Caco-2 (cell line): ENCODE measurements around the gene MAN1A1. TPM values are rescaled to one million over a fixed set of nuclear protein-coding genes. Genes with fewer than 3 reads are reported as not detected.

Experiments
- BruUV-seq: library from RNA; stranded (reverse); fragments of 400-500 nt; replicated peaks from 2 replicates; lab custom pipeline; 2021; lab: Mats Ljungman, UMichigan
- CTCF ChIA-PET: fragments of 300-600 bp; sonication (Branson Sonifier 250); formaldehyde crosslinking; loops from one replicate; lab custom pipeline; 2022; ENCODE audit warnings: antibody characterized with exemption; lab: Charles Lee
- POLR2A ChIA-PET: fragments of 300-600 bp; sonication (Branson Sonifier 250); formaldehyde crosslinking; loops from one replicate; lab custom pipeline; 2022; ENCODE audit warnings: antibody characterized with exemption; lab: Charles Lee
- DNase-seq, 2 experiments: peaks; one replicate each; pipeline versions ENCODE4 v3.0.0 to v3.0.0-alpha.2; 2020 to 2022
- H3K27me3 ChIP-seq: replicated peaks from 2 replicates; pipeline ENCODE4 v1.6.0; 2011; ENCODE audit warnings: low read length; ENCODE audit not compliant: control insufficient read depth, insufficient read depth
- H3K36me3 ChIP-seq: 2 replicates; pipeline ENCODE4 v1.5.1; 2011; ENCODE audit warnings: low read length; ENCODE audit not compliant: control insufficient read depth, insufficient read depth
- H3K4me1 ChIP-seq: fragments of 250-450 bp; sonication (Bioruptor Pico); 2 replicates; pipeline ENCODE4 v1.5.1; 2020; ENCODE audit warnings: mild to moderate bottlenecking
- H3K4me3 ChIP-seq: 2 replicates; pipeline ENCODE4 v1.5.1; 2011; ENCODE audit warnings: low read depth, mild to moderate bottlenecking, control low read depth, low read length
- H3K9me3 ChIP-seq: fragments of 250-450 bp; sonication (Bioruptor Pico); 2 replicates; pipeline ENCODE4 v1.5.1; 2020; ENCODE audit warnings: mild to moderate bottlenecking, moderate library complexity
- H3K27ac Mint-ChIP-seq: one replicate; pipeline ENCODE4 v1.8.0; 2022; ENCODE audit warnings: mixed read lengths; ENCODE audit not compliant: unreplicated experiment
- H3K27me3 Mint-ChIP-seq: one replicate; pipeline ENCODE4 v1.8.0; 2022; ENCODE audit warnings: mixed read lengths; ENCODE audit not compliant: insufficient read depth, unreplicated experiment
- H3K36me3 Mint-ChIP-seq: one replicate; pipeline ENCODE4 v1.8.0; 2022; ENCODE audit warnings: mild to moderate bottlenecking, mixed read lengths; ENCODE audit not compliant: insufficient read depth, unreplicated experiment
- H3K4me1 Mint-ChIP-seq: one replicate; pipeline ENCODE4 v1.8.0; 2022; ENCODE audit warnings: low read depth, mixed read lengths; ENCODE audit not compliant: unreplicated experiment
- H3K4me3 Mint-ChIP-seq: one replicate; pipeline ENCODE4 v1.8.0; 2022; ENCODE audit warnings: mild to moderate bottlenecking, moderate library complexity, mixed read lengths; ENCODE audit not compliant: unreplicated experiment
- H3K9me3 Mint-ChIP-seq: one replicate; pipeline ENCODE4 v1.8.0; 2022; ENCODE audit warnings: mixed read lengths; ENCODE audit not compliant: unreplicated experiment
- CTCF ChIP-seq, 2 experiments: fragments of 200-600 bp in 1 of 2; IDR thresholded peaks; 1 replicate in 1 of 2; 2 replicates in 1 of 2; pipeline versions ENCODE4 v1.5.1 to v1.8.0; 2011 to 2022; ENCODE audit warnings: antibody characterized with exemption in 1 of 2, control low read depth in 1 of 2, inconsistent platforms in 1 of 2, low read depth in 1 of 2, low read length in 1 of 2, mild to moderate bottlenecking in 1 of 2, moderate library complexity in 1 of 2; ENCODE audit not compliant: insufficient read depth in 1 of 2, severe bottlenecking in 1 of 2, unreplicated experiment in 1 of 2
- intact Hi-C: fragments of 100-400 bp; cut with micrococcal nuclease; formaldehyde crosslinking; loops from one replicate; pipeline ENCODE4 v1.10.0; 2022; ENCODE audit not compliant: unreplicated experiment
- total RNA-seq: library from RNA; stranded (reverse); gene quantifications from 2 replicates; pipeline ENCODE4 v1.2.3, GENCODE V29; 2022

The MAN1A1 gene
- total RNA-seq, 1 experiment from 2014 or later: 28.7 TPM

GRCh38 chr6:119350202-119350951 lies 816 bp upstream of the MAN1A1 start:
- DNase-seq: no peak
- peaks cover 6% of the 10 kb centered on the region for H3K4me1 Mint-ChIP-seq
- POLR2A ChIA-PET: interaction anchor here (0.5 kb wide), 1 partner anchor 202 kb away, joined by 5 read pairs; no protein-coding TSS in a partner anchor

DNA sequence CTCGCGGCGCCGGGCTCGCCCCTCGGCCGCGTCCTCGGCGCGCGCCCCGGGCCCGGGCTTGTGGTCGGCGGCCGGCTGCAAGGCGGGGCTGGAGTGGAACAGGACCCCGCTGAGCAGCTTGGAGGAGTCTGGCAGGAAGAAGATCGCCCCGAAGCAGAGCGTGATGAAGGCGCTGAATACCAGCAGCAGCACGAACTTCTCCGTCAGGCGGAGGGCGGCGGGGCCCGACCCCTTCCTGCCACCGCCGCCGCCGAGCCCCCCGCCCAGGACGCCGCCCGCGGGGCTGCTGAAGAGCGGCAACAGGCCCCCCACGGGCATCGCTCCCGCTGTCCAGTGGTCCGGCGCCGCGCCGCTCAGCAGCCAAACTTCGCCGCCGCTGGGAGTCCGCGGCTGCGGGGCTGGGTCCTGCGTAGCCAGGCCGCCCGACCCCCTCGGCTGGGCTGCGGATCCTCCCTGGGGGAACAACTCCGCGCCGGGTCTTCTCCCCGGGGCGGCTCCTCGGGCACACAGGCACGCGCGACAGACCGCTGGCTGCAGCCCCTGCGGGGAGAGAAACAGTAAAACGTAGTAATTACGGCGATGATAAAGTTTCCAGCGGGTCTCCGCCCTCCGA lies 707 bp downstream of the MAN1A1 start:
- BruUV-seq: no TSS peak

More at GRCh38 chr6:119350202-119350951, 816 bp upstream of the MAN1A1 start:
- H3K27ac Mint-ChIP-seq: peak overlapping the region; percentile 24
- no peak for TF ChIP-seq CTCF (IDR thresholded peaks at IDR 0.05; ENCODE audit: insufficient read depth in 1 of 2, low read depth in 1 of 2, low read length in 1 of 2, severe bottlenecking in 1 of 2, unreplicated experiment in 1 of 2)
- H3K4me3 ChIP-seq: peak overlapping the region; percentile 81
- no peaks in the 10 kb centered on the region for H3K27me3 ChIP-seq
- TSS peak; percentile 37 for BruUV-seq
- peaks cover 9% of the 10 kb centered on the region for H3K36me3 Mint-ChIP-seq
- H3K4me1 ChIP-seq: peaks cover 12% of the 10 kb centered on the region
- H3K9me3 ChIP-seq: no peaks in the 10 kb centered on the region
- intact Hi-C loops: loop anchor here (1.0 to 10.0 kb wide), 6 partner anchors 124 to 370 kb away; no protein-coding TSS in a partner anchor
- CTCF ChIA-PET: interaction anchor here (1.2 to 1.3 kb wide), 2 partner anchors 17 to 202 kb away, joined by 3 read pairs; no protein-coding TSS in a partner anchor
- peak overlapping the region; percentile 81 for H3K4me3 Mint-ChIP-seq
- H3K9me3 Mint-ChIP-seq: no peaks in the 10 kb centered on the region
- H3K27me3 Mint-ChIP-seq: peaks cover 8% of the 10 kb centered on the region
- no peaks in the 10 kb centered on the region; the same call in 1 of the 2 replicates for H3K36me3 ChIP-seq

More for the DNA sequence above, 707 bp downstream of the MAN1A1 start:
- intact Hi-C loops: loop anchor here (2.0 to 10.0 kb wide), 4 partner anchors 34 to 384 kb away; no protein-coding TSS in a partner anchor
- peaks cover 9% of the 10 kb centered on the region for H3K36me3 Mint-ChIP-seq
- Histone ChIP-seq H3K9me3 (no peaks in the 10 kb centered on the region), H3K27me3 (no peaks in the 10 kb centered on the region), H3K4me1 (peaks cover 12% of the 10 kb centered on the region), H3K4me3 (peak overlapping the region; percentile 81), H3K36me3 (no peaks in the 10 kb centered on the region; the same call in 1 of the 2 replicates)
- POLR2A ChIA-PET: no interaction called here
- H3K4me3 Mint-ChIP-seq: peak overlapping the region; percentile 81
- H3K4me1 Mint-ChIP-seq: peaks cover 6% of the 10 kb centered on the region
- CTCF ChIA-PET: interaction anchor here (2.8 kb wide), 1 partner anchor 200 kb away, joined by 13 read pairs; no protein-coding TSS in a partner anchor
- peak in 1 of 2 experiments; percentile 37 for DNase-seq
- no peak for TF ChIP-seq CTCF (IDR thresholded peaks at IDR 0.05; ENCODE audit: insufficient read depth in 1 of 2, low read depth in 1 of 2, low read length in 1 of 2, severe bottlenecking in 1 of 2, unreplicated experiment in 1 of 2)
- peaks cover 8% of the 10 kb centered on the region for H3K27me3 Mint-ChIP-seq
- H3K9me3 Mint-ChIP-seq: no peaks in the 10 kb centered on the region
- peak overlapping the region; percentile 80 for H3K27ac Mint-ChIP-seq
